GM12891 (cell line): ENCODE measurements around the gene GMDS.

Experiments used
- POLR2A ChIP-seq: IDR thresholded peaks from 2 replicates; pipeline ENCODE4 v1.6.1; 2011; ENCODE audit warnings: low read depth, low read length, control low read depth
- POLR2AphosphoS5 ChIP-seq: IDR thresholded peaks from 2 replicates; pipeline ENCODE4 v1.6.1; 2011; ENCODE audit warnings: low read depth, low read length, control low read depth

DNA sequence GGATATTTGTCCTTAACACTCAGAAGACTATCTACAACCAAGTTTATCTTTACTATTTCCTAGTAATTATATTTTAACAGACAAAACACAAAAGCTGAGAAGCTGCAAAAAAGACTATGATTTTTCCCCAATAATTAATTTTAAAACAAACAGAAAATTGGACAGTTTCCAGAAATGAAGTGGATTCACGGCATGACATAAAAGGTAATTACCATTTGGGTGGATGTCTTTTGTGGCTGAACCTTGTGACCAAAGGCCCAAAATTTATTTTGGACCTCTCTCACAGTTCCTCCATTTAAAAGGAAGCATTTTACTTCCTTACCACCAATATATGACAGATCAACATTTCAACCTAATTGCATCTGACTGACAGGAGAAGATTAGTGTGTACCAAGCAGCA, 90.2 kb downstream of the GMDS start:
- TF ChIP-seq POLR2A = no peak
- no peak for TF ChIP-seq POLR2AphosphoS5
